Neuronal stem cell (in vitro differentiated cells): ENCODE data around the gene PPEF2.
A peak's percentile ranks its signal among the peaks of the same experiment; 100 is the strongest.

Experiments
- DNase-seq: peaks from one replicate; pipeline ENCODE4 v3.0.0-alpha.2; 2013; ENCODE audit warnings: low spot score
- H2AFZ ChIP-seq: one replicate; pipeline ENCODE4 v1.6.1; 2013; ENCODE audit warnings: mild to moderate bottlenecking, low read length, inconsistent platforms
- H2AK5ac ChIP-seq: 2 replicates; pipeline ENCODE4 v1.6.1; 2013; ENCODE audit warnings: low read depth, mild to moderate bottlenecking, inconsistent platforms, low read length, moderate library complexity, mixed read lengths
- H2BK120ac ChIP-seq: 2 replicates; pipeline ENCODE4 v1.6.1; 2013; ENCODE audit warnings: low read depth, mild to moderate bottlenecking, inconsistent platforms, low read length, moderate library complexity, mixed read lengths
- H2BK12ac ChIP-seq: one replicate; pipeline ENCODE4 v1.6.1; 2013; ENCODE audit warnings: low read length, inconsistent platforms
- H2BK15ac ChIP-seq: 2 replicates; pipeline ENCODE4 v1.6.1; 2013; ENCODE audit warnings: mild to moderate bottlenecking, low read length, inconsistent platforms, mixed read lengths
- H2BK5ac ChIP-seq: one replicate; pipeline ENCODE4 v1.6.1; 2013; ENCODE audit warnings: inconsistent platforms, mild to moderate bottlenecking, low read length, moderate library complexity
- H3K14ac ChIP-seq: one replicate; pipeline ENCODE4 v1.6.1; 2013; ENCODE audit warnings: low read length, inconsistent platforms
- H3K18ac ChIP-seq: 2 replicates; pipeline ENCODE4 v1.6.1; 2013; ENCODE audit warnings: low read length, inconsistent platforms
- H3K23ac ChIP-seq: 2 replicates; pipeline ENCODE4 v1.6.1; 2013; ENCODE audit warnings: low read depth, mild to moderate bottlenecking, mixed read lengths, low read length, inconsistent platforms; ENCODE audit not compliant: poor library complexity
- H3K27ac ChIP-seq: replicated peaks from 3 replicates; pipeline ENCODE4 v1.5.1; 2013; ENCODE audit warnings: low read length, inconsistent platforms
- H3K27me3 ChIP-seq, 3 experiments: 2 replicates each; pipeline ENCODE4 v1.6.1; 2013; ENCODE audit warnings: low read length in 3 of 3, mild to moderate bottlenecking in 2 of 3, inconsistent platforms in 1 of 3, low read depth in 1 of 3, mixed read lengths in 1 of 3, moderate library complexity in 1 of 3; ENCODE audit not compliant: control insufficient read depth in 3 of 3, insufficient read depth in 3 of 3
- H3K36me3 ChIP-seq, 2 donors: replicated peaks in 1 of 2; 2 replicates each; pipeline ENCODE4 v1.6.1; 2013; ENCODE audit warnings: low read length in 2 of 2; ENCODE audit not compliant: control insufficient read depth in 2 of 2, insufficient read depth in 2 of 2
- H3K4ac ChIP-seq: 2 replicates; pipeline ENCODE4 v1.6.1; 2013; ENCODE audit warnings: inconsistent platforms, mild to moderate bottlenecking, low read length, moderate library complexity
- H3K4me1 ChIP-seq, 2 donors: 1 replicate in 1 of 2; 2 replicates in 1 of 2; pipeline ENCODE4 v1.6.1; 2013; ENCODE audit warnings: low read length in 2 of 2, low read depth in 1 of 2; ENCODE audit not compliant: control insufficient read depth in 2 of 2, insufficient read depth in 1 of 2
- H3K4me2 ChIP-seq: one replicate; pipeline ENCODE4 v1.6.1; 2013; ENCODE audit warnings: mild to moderate bottlenecking, low read length, inconsistent platforms; ENCODE audit not compliant: insufficient read depth, poor library complexity, severe bottlenecking
- H3K4me3 ChIP-seq, 2 donors: 2 replicates each; pipeline ENCODE4 v1.5.1; 2013; ENCODE audit warnings: low read length in 2 of 2, mild to moderate bottlenecking in 2 of 2, inconsistent platforms in 1 of 2, moderate library complexity in 1 of 2
- H3K79me1 ChIP-seq: one replicate; pipeline ENCODE4 v1.6.1; 2013; ENCODE audit warnings: low read depth, mild to moderate bottlenecking, inconsistent platforms, low read length, moderate library complexity
- H3K9ac ChIP-seq: one replicate; pipeline ENCODE4 v1.6.1; 2013; ENCODE audit warnings: mild to moderate bottlenecking, low read depth, low read length, inconsistent platforms; ENCODE audit not compliant: poor library complexity
- H3K9me3 ChIP-seq, 2 donors: replicated peaks in 1 of 2; 2 replicates each; pipeline versions ENCODE3 to v1.6.1; 2013; ENCODE audit warnings: low read length in 2 of 2, mild to moderate bottlenecking in 2 of 2, inconsistent platforms in 1 of 2, low read depth in 1 of 2, mixed read lengths in 1 of 2, moderate library complexity in 1 of 2; ENCODE audit not compliant: control insufficient read depth in 2 of 2, insufficient read depth in 1 of 2
- H4K8ac ChIP-seq: one replicate; pipeline ENCODE4 v1.6.1; 2013; ENCODE audit warnings: low read depth, mild to moderate bottlenecking, inconsistent platforms, low read length, moderate library complexity
- H4K91ac ChIP-seq: one replicate; pipeline ENCODE4 v1.6.1; 2013; ENCODE audit warnings: low read length, low read depth, mild to moderate bottlenecking, inconsistent platforms; ENCODE audit not compliant: poor library complexity
- WGBS, 2 donors: extraction: QIAGEN DNeasy Blood & Tissue Kit; methylation state at CpG; one replicate each; pipeline ENCODE4 v1.1.7; 2013; ENCODE audit warnings: missing lambda C conversion rate in 2 of 2, mixed read lengths in 1 of 2; ENCODE audit not compliant: insufficient read length in 2 of 2, insufficient replicate concordance in 1 of 2; ENCODE audit errors: extremely low coverage in 2 of 2; 5-methylcytosine and 5-hydroxymethylcytosine counted together

PPEF2 gene

DNA sequence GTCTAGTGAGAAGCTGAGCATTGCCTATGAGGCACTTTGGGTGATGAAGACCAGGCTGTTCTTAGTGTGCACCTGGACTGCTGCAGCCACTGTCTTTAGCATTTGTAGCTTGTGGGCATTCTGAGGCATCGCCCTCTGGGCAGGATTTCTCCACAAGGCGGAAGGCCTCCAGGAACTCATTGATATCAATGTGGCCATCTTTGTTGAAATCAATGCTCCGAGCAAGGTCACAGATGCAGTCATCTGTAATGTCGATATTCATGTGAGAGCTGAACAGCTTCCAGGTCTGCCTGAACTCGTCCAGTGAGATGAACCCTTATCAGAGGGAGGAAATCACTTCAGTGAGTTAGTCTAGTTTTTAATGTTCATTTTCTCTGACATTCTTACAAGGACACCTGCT, 41.6 kb downstream of the PPEF2 start:
- H2BK120ac ChIP-seq, result no peak overlapping the region
- H3K14ac ChIP-seq, result no peak overlapping the region
- H3K79me1 ChIP-seq, result no peaks in the 10 kb centered on the region
- no peak overlapping the region for H2BK12ac ChIP-seq
- H3K27ac ChIP-seq, result no peak overlapping the region
- H3K4me3 ChIP-seq, result no peak overlapping the region
- no CpG with 5 or more reads among the region's 5 CpGs for WGBS, 2 donors
- no peaks in the 10 kb centered on the region for H3K36me3 ChIP-seq
- H4K91ac ChIP-seq, result no peak overlapping the region
- no peak overlapping the region for H3K4ac ChIP-seq
- no peaks in the 10 kb centered on the region for H3K4me1 ChIP-seq
- DNase-seq, result no peak
- H2AFZ ChIP-seq, result no peak overlapping the region
- no peak overlapping the region for H4K8ac ChIP-seq
- H2BK5ac ChIP-seq, result no peak overlapping the region
- H3K4me2 ChIP-seq, result no peak overlapping the region
- H3K18ac ChIP-seq, result no peak overlapping the region
- no peak overlapping the region for H2BK15ac ChIP-seq
- no peak overlapping the region for H2AK5ac ChIP-seq
- no peaks in the 10 kb centered on the region for H3K9me3 ChIP-seq
- peaks cover 0 to 5% (median 0%) of the 10 kb centered on the region in 3 experiments for H3K27me3 ChIP-seq
- no peak overlapping the region for H3K23ac ChIP-seq
- H3K9ac ChIP-seq, result no peak overlapping the region

DNA sequence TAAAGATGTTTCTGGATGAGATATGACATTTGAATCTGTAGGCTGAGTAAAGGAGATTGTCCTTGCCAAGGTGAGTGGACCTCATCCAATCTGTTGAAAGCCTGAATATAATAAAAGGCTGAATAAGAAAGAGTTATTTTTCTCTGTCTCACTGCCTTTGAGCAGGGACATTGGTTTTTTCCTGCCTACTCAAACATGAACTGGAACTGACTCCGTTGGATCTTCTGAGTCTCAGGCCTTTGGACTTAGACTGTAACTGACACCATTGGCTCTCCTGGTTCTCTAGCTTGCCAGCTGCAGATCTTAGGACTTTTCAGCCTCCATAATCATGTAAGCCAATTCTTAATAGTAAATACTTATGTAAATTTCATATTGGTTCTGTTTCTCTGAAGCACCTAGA, 43.5 kb downstream of the PPEF2 start:
- Histone ChIP-seq H2BK5ac (no peak overlapping the region), H4K8ac (no peak overlapping the region), H3K27me3 (no peaks in the 10 kb centered on the region), H2BK15ac (no peak overlapping the region), H3K9ac (no peak overlapping the region), H3K4ac (no peak overlapping the region), H3K27ac (no peak overlapping the region), H3K23ac (no peak overlapping the region), H3K14ac (no peak overlapping the region), H4K91ac (no peak overlapping the region), H3K36me3 (no peaks in the 10 kb centered on the region), H3K4me3 (no peak overlapping the region), H2BK120ac (no peak overlapping the region), H3K79me1 (no peaks in the 10 kb centered on the region), H2AK5ac (no peak overlapping the region), H3K18ac (no peak overlapping the region), H2BK12ac (no peak overlapping the region), H3K9me3 (no peaks in the 10 kb centered on the region), H3K4me1 (no peaks in the 10 kb centered on the region), H3K4me2 (no peak overlapping the region), H2AFZ (no peak overlapping the region)
- DNase-seq, result no peak
- WGBS, 2 donors, result no CpG with 5 or more reads among the region's 1 CpG

DNA sequence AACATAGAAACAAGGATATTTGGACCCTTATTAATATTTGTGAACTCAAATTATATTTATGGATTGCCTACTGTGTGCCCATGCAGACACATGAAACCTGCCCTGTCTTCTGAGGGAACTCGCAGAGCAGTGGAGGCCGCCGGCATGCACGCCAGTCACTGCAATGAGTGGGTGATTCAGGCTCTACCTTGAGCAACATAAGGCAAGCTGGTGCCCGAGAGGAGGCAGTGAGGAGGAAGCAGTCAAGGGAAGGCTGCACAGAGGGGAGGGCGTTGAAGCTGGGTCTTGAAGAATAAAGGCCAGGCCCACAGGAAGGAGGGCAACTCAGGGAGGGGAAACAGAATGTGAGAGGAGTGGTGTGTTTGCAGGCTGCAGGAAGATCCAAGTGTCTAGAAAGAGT, 52.8 kb downstream of the PPEF2 start:
- no peaks in the 10 kb centered on the region for H3K27me3 ChIP-seq
- DNase-seq, result no peak
- no peak overlapping the region for H2BK12ac ChIP-seq
- no peak overlapping the region for H3K18ac ChIP-seq
- no peak overlapping the region for H2BK120ac ChIP-seq
- H3K9me3 ChIP-seq, result no peaks in the 10 kb centered on the region
- H3K9ac ChIP-seq, result no peak overlapping the region
- WGBS, 2 donors, result no CpG with 5 or more reads among the region's 6 CpGs
- H3K14ac ChIP-seq, result no peak overlapping the region
- H3K4me1 ChIP-seq, result peaks cover 1 to 3% of the 10 kb centered on the region in 2 donors
- H3K23ac ChIP-seq, result no peak overlapping the region
- no peaks in the 10 kb centered on the region for H3K79me1 ChIP-seq
- no peak overlapping the region for H4K91ac ChIP-seq
- H3K4me2 ChIP-seq, result no peak overlapping the region
- H3K27ac ChIP-seq, result no peak overlapping the region
- no peak overlapping the region for H4K8ac ChIP-seq
- H3K4me3 ChIP-seq, result no peak overlapping the region
- no peaks in the 10 kb centered on the region for H3K36me3 ChIP-seq
- no peak overlapping the region for H2BK5ac ChIP-seq
- no peak overlapping the region for H2BK15ac ChIP-seq
- peak overlapping the region; percentile 52 for H2AFZ ChIP-seq
- H2AK5ac ChIP-seq, result no peak overlapping the region
- H3K4ac ChIP-seq, result no peak overlapping the region

DNA sequence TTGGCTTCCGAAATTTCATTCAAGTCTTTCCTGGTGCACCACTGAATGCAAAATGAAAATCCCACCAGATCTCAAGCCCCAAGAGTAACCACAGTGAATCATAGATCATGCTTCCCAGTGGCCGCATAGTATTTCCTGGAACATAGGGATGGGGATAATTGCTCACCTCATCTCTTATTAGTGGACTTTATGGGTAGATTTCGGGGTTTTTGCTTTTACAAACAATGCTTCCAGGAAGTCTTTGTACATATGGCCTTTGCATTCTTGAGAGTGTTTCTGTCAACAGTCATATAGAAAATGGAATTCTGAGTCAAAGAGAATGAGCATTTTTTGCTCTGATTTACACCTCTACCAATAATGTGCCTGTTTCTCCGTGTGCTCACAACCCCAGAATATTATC, 53.4 kb downstream of the PPEF2 start:
- no CpG with 5 or more reads among the region's 4 CpGs for WGBS, 2 donors
- Histone ChIP-seq H2BK120ac (no peak overlapping the region), H3K27me3 (no peaks in the 10 kb centered on the region), H3K27ac (no peak overlapping the region), H2BK15ac (no peak overlapping the region), H2AFZ (no peak overlapping the region), H3K79me1 (no peaks in the 10 kb centered on the region), H3K23ac (no peak overlapping the region), H3K4ac (no peak overlapping the region), H3K4me1 (peaks cover 1 to 3% of the 10 kb centered on the region in 2 donors), H3K4me2 (no peak overlapping the region), H2BK12ac (no peak overlapping the region), H4K8ac (no peak overlapping the region), H3K14ac (no peak overlapping the region), H3K18ac (no peak overlapping the region), H2BK5ac (no peak overlapping the region), H3K36me3 (no peaks in the 10 kb centered on the region), H4K91ac (no peak overlapping the region), H3K9ac (no peak overlapping the region), H3K9me3 (no peaks in the 10 kb centered on the region), H2AK5ac (no peak overlapping the region), H3K4me3 (no peak overlapping the region)
- no peak for DNase-seq
